ENCODE results near the gene CRYGD. TPM values are rescaled to one million over a fixed set of nuclear protein-coding genes. Genes with fewer than 3 reads are reported as not detected.

The CRYGD gene
- total and polyA plus RNA-seq, 5 experiments from 2014 or later, result not detected

Other genes with a start within 250 kb of the CRYGD start
- 10 to 100 TPM; 13.7 to 16.5 TPM for gene PLEKHM3, start 99.0 kb downstream of the CRYGD start, total RNA-seq
- 1 to 10 TPM; 2.5 to 3.4 (median 3.4) TPM for gene PLEKHM3, start 99.0 kb downstream of the CRYGD start, polyA plus RNA-seq
- not detected for gene CRYGC, start 5.3 kb upstream of the CRYGD start, total RNA-seq
- not detected for gene CRYGC, start 5.3 kb upstream of the CRYGD start, polyA plus RNA-seq
- not detected for gene CRYGB, start 21.6 kb upstream of the CRYGD start, total RNA-seq
- gene CRYGB, start 21.6 kb upstream of the CRYGD start, polyA plus RNA-seq, result not detected
- not detected for gene CRYGA, start 39.1 kb upstream of the CRYGD start, total RNA-seq
- gene CRYGA, start 39.1 kb upstream of the CRYGD start, polyA plus RNA-seq, result not detected
- gene C2orf80, start 65.5 kb upstream of the CRYGD start, total RNA-seq, result not detected
- gene C2orf80, start 65.5 kb upstream of the CRYGD start, polyA plus RNA-seq, result not detected
- gene IDH1, start 130.5 kb upstream of the CRYGD start, total RNA-seq, result 10 to 100 TPM; 20.0 to 20.8 TPM
- 1 to 10 TPM; 2.6 to 5.5 (median 3.8) TPM for gene IDH1, start 130.5 kb upstream of the CRYGD start, polyA plus RNA-seq
- 10 to 100 TPM; 50.6 to 51.2 TPM for gene PIKFYVE, start 141.7 kb upstream of the CRYGD start, total RNA-seq
- gene PIKFYVE, start 141.7 kb upstream of the CRYGD start, polyA plus RNA-seq, result 1 to 10 TPM; 5.3 to 6.6 (median 5.4) TPM